HG02623 (cell line): ENCODE results near the gene SBF2.
A peak's percentile ranks its signal among the peaks of the same experiment; 100 is the strongest.

Source experiments
- ATAC-seq: cut with Tn5 transposase; IDR thresholded peaks from one replicate; pipeline ENCODE4 v1.9.1; 2021; ENCODE audit warnings: moderate library complexity; ENCODE audit not compliant: unreplicated experiment

The SBF2 gene

DNA sequence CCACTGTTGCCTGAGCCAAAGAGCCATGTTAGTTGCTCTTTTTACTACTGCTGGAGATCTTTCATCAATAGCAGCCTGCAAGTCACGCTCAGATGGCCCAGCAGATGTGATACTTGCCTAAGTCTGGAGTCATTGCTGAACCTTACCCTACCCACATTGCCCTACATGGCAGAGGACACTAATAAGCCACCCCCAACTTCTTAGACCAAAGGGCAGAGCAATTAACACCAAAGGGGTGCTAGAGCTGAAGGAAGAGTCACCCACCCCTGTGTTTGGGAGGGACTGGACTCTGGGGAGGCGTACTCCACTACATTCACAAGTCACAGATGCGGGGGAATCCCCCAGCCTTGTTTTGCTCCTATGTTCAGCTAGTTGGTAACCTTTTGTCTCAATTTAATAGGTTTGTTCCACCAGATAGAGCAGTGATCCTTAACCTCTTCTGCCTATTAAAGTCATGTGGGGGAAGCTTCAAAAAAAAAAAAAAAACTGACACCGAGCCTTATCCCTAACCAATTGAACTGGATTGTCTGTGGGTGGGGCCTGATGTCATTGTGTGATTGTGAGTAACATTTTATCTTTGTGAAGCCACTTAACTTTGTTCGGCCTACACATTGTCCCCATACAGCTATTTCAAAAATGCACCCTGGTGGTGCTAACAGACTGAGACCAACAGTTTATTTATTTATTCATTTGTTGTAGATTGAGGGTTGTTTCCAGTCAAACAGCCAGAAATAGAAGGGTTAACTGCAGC is 23.9 kb upstream of the SBF2 start:
- no peak for ATAC-seq

DNA sequence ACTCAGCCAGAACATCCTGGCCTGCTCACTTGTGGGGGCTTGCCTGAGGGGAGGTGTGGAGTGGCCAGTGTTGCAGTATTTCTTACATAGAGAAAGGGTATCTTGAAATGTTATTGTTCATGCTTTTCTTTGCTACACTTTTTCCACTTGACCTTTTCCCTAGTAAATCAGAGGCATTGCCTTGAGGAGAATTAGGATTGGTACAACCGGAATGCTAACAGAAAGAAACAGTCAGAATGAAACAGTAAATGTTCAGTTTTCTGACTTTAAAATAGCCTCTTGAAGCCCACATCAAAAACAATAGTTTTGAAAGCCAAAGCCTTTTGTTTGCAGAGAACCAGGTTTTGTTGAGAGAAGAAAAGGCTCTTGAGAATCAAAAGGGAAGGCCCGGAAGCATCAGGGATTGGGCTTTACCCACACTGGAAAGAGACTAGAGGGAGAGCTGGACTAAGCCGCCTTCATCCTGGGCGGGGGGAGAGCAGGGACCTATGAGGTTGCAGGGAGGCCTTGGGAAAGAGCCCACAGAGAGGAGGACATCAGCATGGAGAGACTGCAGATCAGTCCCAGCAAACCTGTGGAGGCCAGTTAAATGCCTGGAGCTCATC is 23.2 kb upstream of the SBF2 start:
- ATAC-seq = no peak

GRCh38 chr11:10315083-10315482 is 21.1 kb upstream of the SBF2 start:
- no peak for ATAC-seq

GRCh38 chr11:10314199-10315072 is 20.4 kb upstream of the SBF2 start:
- ATAC-seq = peak; percentile 75

DNA sequence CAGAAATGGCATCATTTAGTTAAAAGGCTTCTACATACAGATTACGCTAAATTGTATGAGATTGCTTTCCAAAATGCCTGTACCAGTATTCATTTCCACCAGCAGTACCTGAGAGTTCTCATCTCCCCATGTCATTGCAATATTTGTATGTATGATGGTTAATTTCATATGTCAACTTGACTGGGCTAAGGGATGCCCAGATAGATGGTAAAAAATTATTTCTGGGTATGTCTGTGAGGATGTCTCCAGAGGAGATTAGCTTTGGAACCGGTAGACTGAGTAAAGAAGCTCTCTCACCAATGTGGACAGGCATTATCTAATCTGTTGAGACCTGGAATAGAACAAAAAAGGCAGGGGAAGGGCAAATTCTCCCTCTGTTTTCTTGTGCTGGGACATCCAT is 17.8 kb upstream of the SBF2 start:
- ATAC-seq = no peak

DNA sequence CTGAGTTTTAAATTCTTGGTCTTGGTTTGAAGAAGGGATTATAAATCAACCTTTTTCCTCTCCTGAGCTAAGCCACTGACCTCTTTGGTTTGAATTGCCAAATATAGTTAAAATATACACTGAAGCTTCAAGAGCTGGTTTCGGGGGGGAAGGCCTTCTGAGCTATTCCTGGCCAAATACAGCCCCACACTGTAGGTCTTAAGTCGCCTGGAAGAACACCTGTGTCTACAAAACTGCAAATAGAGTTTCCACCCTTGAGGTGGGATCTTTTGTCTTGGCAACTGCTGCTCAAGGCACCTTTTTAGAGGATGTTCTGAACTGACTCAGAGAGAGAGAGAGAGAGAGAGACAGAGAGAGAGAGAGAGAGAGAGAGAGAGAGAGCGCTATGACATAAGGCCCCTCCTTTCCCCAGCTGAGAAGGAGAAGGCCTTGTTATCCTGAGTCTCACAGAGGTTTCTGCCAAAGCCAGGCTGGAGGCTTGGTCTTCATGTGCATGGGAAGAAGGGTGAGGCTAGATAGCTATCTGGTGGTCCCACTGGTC is 16.4 kb upstream of the SBF2 start:
- ATAC-seq = no peak

DNA sequence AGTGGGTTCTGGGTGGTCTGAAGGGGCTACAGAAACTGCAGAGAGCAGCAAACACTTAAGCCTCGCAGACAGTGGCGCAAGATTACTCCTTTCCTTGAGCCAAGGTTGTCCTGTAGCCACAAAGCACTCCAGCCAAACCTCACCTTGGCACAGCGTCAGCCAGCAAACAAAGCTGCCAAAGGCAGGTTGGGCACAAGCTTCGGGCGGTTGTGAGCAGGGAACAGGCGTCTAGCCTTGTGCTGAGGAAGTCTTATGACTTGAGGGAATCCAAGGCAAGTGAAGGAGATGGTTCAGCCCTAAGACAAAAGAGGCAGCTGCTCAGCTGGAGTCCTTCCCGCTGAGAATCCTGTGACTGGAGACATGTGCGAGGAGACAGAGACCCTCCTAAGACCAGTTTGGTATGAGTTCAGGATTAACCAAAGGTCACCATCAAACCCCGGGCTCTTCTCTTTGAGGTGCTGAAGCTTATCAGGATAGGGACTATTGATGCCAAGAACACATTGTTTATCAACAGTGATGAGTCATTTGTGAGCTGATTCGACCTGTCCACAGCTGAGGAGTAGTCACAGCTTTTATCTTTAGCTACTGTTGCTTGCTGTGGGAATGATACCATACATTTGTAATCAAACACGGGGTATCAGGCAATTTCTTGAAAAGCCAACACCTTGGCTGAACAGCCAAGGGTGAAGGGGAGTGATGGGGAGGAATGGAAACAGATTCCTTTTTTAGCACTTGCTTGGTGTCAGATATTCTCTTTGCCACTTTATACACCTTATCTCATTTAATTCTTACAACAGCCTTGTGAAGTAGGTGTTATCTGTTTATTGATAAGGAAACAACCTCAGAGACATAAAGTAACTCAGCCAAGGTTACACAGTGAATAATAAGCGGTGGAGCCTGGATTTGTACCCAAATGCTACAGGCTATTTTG is 15.4 kb upstream of the SBF2 start:
- ATAC-seq = no peak

- ATAC-seq = no peak
These were observed 14.4 kb upstream of the SBF2 start for GRCh38 chr11:10308201-10308954.

DNA sequence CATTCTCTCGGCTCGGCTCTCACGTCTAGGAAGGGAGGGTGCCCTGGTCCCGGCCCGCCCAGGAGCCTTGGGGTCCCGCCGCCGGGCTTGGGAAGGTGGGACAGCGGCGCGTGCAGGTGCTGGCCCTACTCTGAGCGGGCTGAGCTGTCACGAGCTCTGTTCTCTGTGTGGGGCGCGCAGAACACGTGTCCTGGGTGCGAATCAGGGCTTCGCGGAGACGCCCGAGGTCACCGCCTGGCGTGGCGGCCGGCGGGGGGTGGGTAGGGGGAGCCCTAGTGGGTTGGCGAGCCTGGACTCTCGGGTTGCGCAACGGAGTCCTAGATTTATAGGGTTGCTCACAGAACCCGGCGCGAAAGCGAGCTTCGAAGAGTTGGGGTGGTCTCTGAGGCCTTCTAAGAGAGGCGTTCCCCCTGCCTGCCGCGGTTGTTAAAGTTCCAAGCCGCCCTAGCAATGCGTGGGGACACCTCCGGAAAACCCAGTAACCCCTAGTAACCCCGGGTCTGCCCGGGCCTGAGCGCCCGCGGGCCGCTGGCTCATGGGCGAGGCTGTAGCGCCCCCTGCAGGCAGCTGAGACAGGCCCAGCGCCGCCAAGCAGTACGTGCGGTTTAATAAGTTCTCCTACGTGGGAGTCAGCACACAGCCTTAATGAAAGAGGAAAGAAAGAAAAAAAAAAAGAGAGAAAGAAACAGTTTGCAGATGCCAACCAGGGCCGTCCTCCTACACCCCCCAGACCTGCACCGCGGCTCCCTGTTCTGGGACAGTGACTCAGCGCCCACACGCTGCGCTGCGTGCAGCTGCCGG is 13.6 kb upstream of the SBF2 start:
- ATAC-seq = peak; percentile 62

DNA sequence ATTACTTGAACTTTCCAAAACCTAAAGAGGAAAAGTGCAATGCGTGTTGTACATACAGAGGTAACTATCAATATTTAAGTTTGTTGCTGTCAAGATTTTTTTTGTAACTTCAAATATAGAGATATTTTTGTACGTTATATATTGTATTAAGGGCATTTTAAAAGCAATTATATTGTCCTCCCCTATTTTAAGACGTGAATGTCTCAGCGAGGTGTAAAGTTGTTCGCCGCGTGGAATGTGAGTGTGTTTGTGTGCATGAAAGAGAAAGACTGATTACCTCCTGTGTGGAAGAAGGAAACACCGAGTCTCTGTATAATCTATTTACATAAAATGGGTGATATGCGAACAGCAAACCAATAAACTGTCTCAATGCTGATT is 13.0 kb upstream of the SBF2 start:
- no peak for ATAC-seq

GRCh38 chr11:10305964-10306918 is 12.2 kb upstream of the SBF2 start:
- ATAC-seq = no peak

- no peak for ATAC-seq
These were observed 11.4 kb upstream of the SBF2 start for GRCh38 chr11:10305262-10305963.

DNA sequence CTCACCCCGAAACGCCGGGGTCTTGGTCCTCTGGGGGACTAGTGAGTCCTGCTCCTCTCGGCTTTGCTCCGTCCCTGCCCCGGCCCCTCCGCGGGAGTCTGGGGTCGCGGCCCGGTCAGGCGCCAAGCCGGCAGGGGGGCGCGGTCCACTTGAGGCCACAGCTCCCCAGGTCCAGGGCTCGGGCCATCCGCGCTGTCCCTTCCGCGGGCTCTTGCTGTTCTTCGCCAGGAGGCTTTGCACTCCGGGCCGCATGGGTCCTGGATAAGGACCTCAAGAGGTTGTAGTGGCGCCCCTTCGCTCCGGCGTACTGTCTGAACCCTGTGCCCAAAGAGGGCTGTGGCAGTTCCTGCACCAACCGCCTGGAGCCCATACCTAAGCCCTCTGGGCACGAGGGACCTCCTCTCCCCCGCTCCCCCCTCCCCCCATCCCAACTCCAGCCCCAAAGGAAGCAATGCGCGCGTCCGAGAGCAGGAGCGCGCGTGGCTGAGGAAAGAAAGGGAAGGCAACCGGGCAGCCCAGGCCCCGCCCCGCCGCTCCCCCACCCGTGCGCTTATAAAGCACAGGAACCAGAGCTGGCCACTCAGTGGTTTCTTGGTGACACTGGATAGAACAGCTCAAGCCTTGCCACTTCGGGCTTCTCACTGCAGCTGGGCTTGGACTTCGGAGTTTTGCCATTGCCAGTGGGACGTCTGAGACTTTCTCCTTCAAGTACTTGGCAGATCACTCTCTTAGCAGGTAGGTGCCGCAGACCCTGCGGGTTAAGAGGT is 10.7 kb upstream of the SBF2 start, which contains the start of gene ADM:
TSS of gene ADM (plus strand) at position 579 of the 767 bp plus-strand sequence. CDS start 628 bp downstream, outside the sequence.
- ATAC-seq = no peak

GRCh38 chr11:10303558-10304363 is 9.7 kb upstream of the SBF2 start:
- no peak for ATAC-seq

DNA sequence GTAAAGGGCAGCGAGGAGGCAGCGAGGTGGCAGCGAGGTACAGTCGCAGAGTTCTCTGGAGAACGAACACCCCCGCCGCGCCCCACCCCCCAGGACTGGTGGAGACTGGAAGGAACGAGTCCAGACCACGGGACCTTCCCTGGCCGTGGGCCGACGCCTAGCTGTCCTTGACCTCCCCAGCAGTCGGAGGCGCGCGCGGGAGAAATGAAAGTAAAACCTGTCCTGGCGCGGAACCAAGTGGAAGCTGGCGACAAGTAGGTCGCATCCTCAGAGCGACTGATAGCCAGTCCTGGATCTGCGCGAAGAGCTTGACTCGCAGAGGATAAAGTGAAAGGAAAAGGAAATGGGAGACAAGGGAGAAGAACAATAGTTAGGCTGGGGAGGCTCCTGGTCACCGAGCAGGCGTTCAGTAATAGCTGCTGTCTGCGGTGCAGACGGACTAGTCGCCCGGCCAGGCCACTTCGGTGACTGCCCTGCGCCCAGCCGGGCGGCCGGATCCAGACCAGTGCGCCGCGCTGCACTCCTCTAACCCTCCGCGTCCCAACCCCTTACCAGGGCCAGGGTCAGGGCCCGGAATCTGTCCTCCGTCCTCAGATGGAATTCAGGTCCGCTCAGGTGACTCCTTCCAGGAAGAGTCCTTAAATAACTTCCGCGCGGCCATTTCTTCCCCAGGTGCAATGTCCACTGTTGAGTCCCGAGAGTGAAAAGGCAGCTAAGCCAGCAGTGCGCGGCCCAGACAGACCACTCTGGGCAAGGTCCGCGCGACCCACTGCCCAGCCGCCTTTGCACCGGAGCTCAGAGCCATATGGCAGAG is 8.9 kb upstream of the SBF2 start:
- no peak for ATAC-seq
